SU-DHL-6 (cell line): ENCODE measurements around the gene OXNAD1.

ENCODE experiments used
- CTCF ChIP-seq: fragments of 200-600 bp; sonication (generic); IDR thresholded peaks from one replicate; pipeline ENCODE4 v1.5.1; 2017; ENCODE audit warnings: antibody characterized with exemption, mild to moderate bottlenecking, low read length, moderate library complexity; ENCODE audit not compliant: insufficient read depth, poor library complexity, severe bottlenecking
- EZH2phosphoT487 ChIP-seq: fragments of 200-600 bp; sonication (generic), shearing (Covaris generic); conservative IDR thresholded peaks from 2 replicates; pipeline ENCODE4 v1.6.1; 2018; ENCODE audit warnings: mild to moderate bottlenecking, antibody characterized with exemption, low read length, moderate library complexity, mixed read lengths

- TF ChIP-seq EZH2phosphoT487, result no peak
- TF ChIP-seq CTCF, result no peak
These were observed 43.7 kb downstream of the OXNAD1 start for GRCh38 chr3:16308727-16309126.
